Measurements from ENCODE around the gene FOXR1. TPM values are rescaled to one million over a fixed set of nuclear protein-coding genes. Genes with fewer than 3 reads are reported as not detected.
A peak's percentile ranks its signal among the peaks of the same experiment; 100 is the strongest.
"Not testable (repeated sequence)": the region's sequence is repeated elsewhere in the genome, so short reads cannot be mapped to it uniquely, and the experiment has no call there.

Gene FOXR1
- total RNA-seq, 1 donor from 2014 or later, result not detected

- H3K9me3 Mint-ChIP-seq (ENCODE audit: low read depth), result no peaks in the 10 kb centered on the region
- peaks cover 32% of the 10 kb centered on the region for H3K36me3 Mint-ChIP-seq (ENCODE audit: insufficient read depth)
- TF ChIP-seq, protein P1, sequence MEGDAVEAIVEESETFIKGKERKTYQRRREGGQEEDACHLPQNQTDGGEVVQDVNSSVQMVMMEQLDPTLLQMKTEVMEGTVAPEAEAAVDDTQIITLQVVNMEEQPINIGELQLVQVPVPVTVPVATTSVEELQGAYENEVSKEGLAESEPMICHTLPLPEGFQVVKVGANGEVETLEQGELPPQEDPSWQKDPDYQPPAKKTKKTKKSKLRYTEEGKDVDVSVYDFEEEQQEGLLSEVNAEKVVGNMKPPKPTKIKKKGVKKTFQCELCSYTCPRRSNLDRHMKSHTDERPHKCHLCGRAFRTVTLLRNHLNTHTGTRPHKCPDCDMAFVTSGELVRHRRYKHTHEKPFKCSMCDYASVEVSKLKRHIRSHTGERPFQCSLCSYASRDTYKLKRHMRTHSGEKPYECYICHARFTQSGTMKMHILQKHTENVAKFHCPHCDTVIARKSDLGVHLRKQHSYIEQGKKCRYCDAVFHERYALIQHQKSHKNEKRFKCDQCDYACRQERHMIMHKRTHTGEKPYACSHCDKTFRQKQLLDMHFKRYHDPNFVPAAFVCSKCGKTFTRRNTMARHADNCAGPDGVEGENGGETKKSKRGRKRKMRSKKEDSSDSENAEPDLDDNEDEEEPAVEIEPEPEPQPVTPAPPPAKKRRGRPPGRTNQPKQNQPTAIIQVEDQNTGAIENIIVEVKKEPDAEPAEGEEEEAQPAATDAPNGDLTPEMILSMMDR (IDR thresholded peaks at IDR 0.05; ENCODE audit: unreplicated experiment), result no peak
- DNase-seq (ENCODE audit: low spot score, unreplicated experiment), result no peak
- H3K27ac Mint-ChIP-seq, result peak overlapping the region; percentile 22
- no peak overlapping the region for H3K4me3 Mint-ChIP-seq (ENCODE audit: low read depth)
- H3K27me3 Mint-ChIP-seq, result no peaks in the 10 kb centered on the region
- peaks cover 5% of the 10 kb centered on the region for H3K4me1 Mint-ChIP-seq (ENCODE audit: low read depth)
These were observed 41.1 kb downstream of the FOXR1 start for GRCh38 chr11:119012629-119013170.

GRCh38 chr11:119014209-119014924 is 42.8 kb downstream of the FOXR1 start:
- H3K4me3 Mint-ChIP-seq (ENCODE audit: low read depth), result no peak overlapping the region
- H3K27ac Mint-ChIP-seq, result no peak overlapping the region
- TF ChIP-seq, protein P1 (IDR thresholded peaks at IDR 0.05; ENCODE audit: unreplicated experiment), result no peak
- H3K27me3 Mint-ChIP-seq, result no peaks in the 10 kb centered on the region
- DNase-seq (ENCODE audit: low spot score, unreplicated experiment), result no peak
- no peaks in the 10 kb centered on the region for H3K9me3 Mint-ChIP-seq (ENCODE audit: low read depth)
- H3K36me3 Mint-ChIP-seq (ENCODE audit: insufficient read depth), result peaks cover 27% of the 10 kb centered on the region
- peaks cover 9% of the 10 kb centered on the region for H3K4me1 Mint-ChIP-seq (ENCODE audit: low read depth)

DNA sequence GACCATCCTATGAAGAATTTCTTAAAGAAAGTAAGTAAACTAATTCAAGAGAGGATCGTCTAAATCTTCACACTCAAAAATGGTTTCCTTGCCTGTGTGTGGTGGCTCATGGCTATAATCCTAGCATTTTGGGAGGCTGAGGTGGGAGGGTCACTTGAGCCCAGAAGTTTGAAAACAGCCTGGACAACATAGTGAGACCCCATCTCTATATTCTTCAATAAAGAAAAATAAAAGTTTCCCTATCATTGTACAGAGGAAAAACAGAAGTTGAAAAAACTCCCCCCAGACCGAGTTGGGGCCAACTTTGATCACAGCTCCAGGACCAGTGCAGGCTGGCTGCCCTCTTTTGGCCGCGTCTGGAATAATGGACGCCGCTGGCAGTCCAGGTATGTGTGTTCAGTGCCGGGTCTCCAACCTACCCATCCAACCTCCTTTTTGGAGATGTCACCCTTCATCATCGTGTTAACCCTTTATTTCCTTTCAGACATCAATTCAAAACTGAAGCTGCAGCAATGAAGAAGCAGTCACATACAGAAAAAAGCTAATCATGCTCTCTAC is 43.6 kb downstream of the FOXR1 start:
- Mint-ChIP-seq H3K27ac (peak overlapping the region; percentile 9), H3K4me3 (ENCODE audit: low read depth) (peak overlapping the region; percentile 6), H3K9me3 (ENCODE audit: low read depth) (no peaks in the 10 kb centered on the region), H3K27me3 (no peaks in the 10 kb centered on the region), H3K4me1 (ENCODE audit: low read depth) (peaks cover 17% of the 10 kb centered on the region), H3K36me3 (ENCODE audit: insufficient read depth) (peaks cover 29% of the 10 kb centered on the region)
- TF ChIP-seq, protein P1 (IDR thresholded peaks at IDR 0.05; ENCODE audit: unreplicated experiment), result no peak
- no peak for DNase-seq (ENCODE audit: low spot score, unreplicated experiment)

- DNase-seq (ENCODE audit: low spot score, unreplicated experiment), result no peak
- Mint-ChIP-seq H3K9me3 (ENCODE audit: low read depth) (no peaks in the 10 kb centered on the region), H3K27me3 (no peaks in the 10 kb centered on the region), H3K4me1 (ENCODE audit: low read depth) (peaks cover 19% of the 10 kb centered on the region), H3K27ac (peak overlapping the region; percentile 29), H3K4me3 (ENCODE audit: low read depth) (peak overlapping the region; percentile 100), H3K36me3 (ENCODE audit: insufficient read depth) (peaks cover 28% of the 10 kb centered on the region)
- TF ChIP-seq, protein P1 (IDR thresholded peaks at IDR 0.05; ENCODE audit: unreplicated experiment), result no peak
These were observed 44.9 kb downstream of the FOXR1 start for GRCh38 chr11:119016216-119017009.

- Mint-ChIP-seq H3K36me3 (ENCODE audit: insufficient read depth) (peaks cover 31% of the 10 kb centered on the region), H3K4me3 (ENCODE audit: low read depth) (peak overlapping the region; percentile 100)
- H3K27me3 Mint-ChIP-seq, result not testable (repeated sequence)
These were observed 45.8 kb downstream of the FOXR1 start for GRCh38 chr11:119017377-119017776.

More at GRCh38 chr11:119017377-119017776, 45.8 kb downstream of the FOXR1 start:
- H3K9me3 Mint-ChIP-seq (ENCODE audit: low read depth); DNase-seq (ENCODE audit: low spot score, unreplicated experiment): not testable (repeated sequence)
- Mint-ChIP-seq H3K4me1 (ENCODE audit: low read depth) (peaks cover 20% of the 10 kb centered on the region), H3K27ac (peak overlapping the region; percentile 100)

All from progenitor cell of endocrine pancreas (in vitro differentiated cells).